Liver (tissue), 9 donors: Measurements from ENCODE around the gene HTR6. TPM values are rescaled to one million over a fixed set of nuclear protein-coding genes. Genes with fewer than 3 reads are reported as not detected.

Experiments
- DNase-seq: peaks from one replicate; pipeline ENCODE4 v3.0.0-alpha.2; 2017; ENCODE audit warnings: low spot score
- H3K27ac ChIP-seq, 2 donors: one replicate each; pipeline ENCODE4 v1.7.0; 2013; ENCODE audit warnings: inconsistent platforms in 2 of 2, low read length in 2 of 2, control low read depth in 1 of 2, low read depth in 1 of 2, mild to moderate bottlenecking in 1 of 2
- H3K27me3 ChIP-seq, 4 donors: one replicate each; pipeline versions ENCODE4 v1.6.1 to v1.7.0; 2013; ENCODE audit warnings: low read length in 3 of 4, inconsistent platforms in 1 of 4, mild to moderate bottlenecking in 1 of 4, moderate library complexity in 1 of 4; ENCODE audit not compliant: control insufficient read depth in 4 of 4, insufficient read depth in 4 of 4
- H3K36me3 ChIP-seq, 4 donors: one replicate each; pipeline versions ENCODE4 v1.6.1 to v1.7.0; 2013; ENCODE audit warnings: low read length in 3 of 4, mild to moderate bottlenecking in 3 of 4, low read depth in 1 of 4, moderate library complexity in 1 of 4; ENCODE audit not compliant: control insufficient read depth in 4 of 4, insufficient read depth in 3 of 4
- H3K4me1 ChIP-seq, 4 donors: one replicate each; pipeline versions ENCODE4 v1.6.1 to v1.7.0; 2013; ENCODE audit warnings: low read length in 3 of 4, mild to moderate bottlenecking in 3 of 4, moderate library complexity in 1 of 4; ENCODE audit not compliant: control insufficient read depth in 4 of 4, insufficient read depth in 4 of 4
- H3K4me3 ChIP-seq, 3 donors: one replicate each; pipeline versions ENCODE4 v1.6.1 to v1.7.0; 2013; ENCODE audit warnings: low read length in 3 of 3, control low read depth in 1 of 3, low read depth in 1 of 3, mild to moderate bottlenecking in 1 of 3
- H3K9ac ChIP-seq, 2 donors: one replicate each; pipeline ENCODE4 v1.7.0; 2013; ENCODE audit warnings: low read length in 2 of 2, mild to moderate bottlenecking in 2 of 2, moderate library complexity in 2 of 2, control low read depth in 1 of 2, low read depth in 1 of 2
- H3K9me3 ChIP-seq, 4 donors: one replicate each; pipeline versions ENCODE4 v1.6.1 to v1.7.0; 2013; ENCODE audit warnings: low read length in 3 of 4; ENCODE audit not compliant: control insufficient read depth in 4 of 4
- ATF3 ChIP-seq: IDR thresholded peaks from 2 replicates; pipeline ENCODE4 v1.6.1; 2016; ENCODE audit warnings: antibody characterized with exemption
- EGR1 ChIP-seq, 2 donors: IDR thresholded peaks; 2 replicates each; pipeline ENCODE4 v1.6.1; 2016 to 2018; ENCODE audit warnings: antibody characterized with exemption in 2 of 2, low read depth in 2 of 2
- FOXA1 ChIP-seq: IDR thresholded peaks from 2 replicates; pipeline ENCODE4 v1.6.1; 2016; ENCODE audit warnings: antibody characterized with exemption
- FOXA2 ChIP-seq: IDR thresholded peaks from 2 replicates; pipeline ENCODE4 v1.6.1; 2016; ENCODE audit warnings: antibody characterized with exemption
- GABPA ChIP-seq, 2 donors: IDR thresholded peaks in 1 of 2; conservative IDR thresholded peaks in 1 of 2; 2 replicates each; pipeline ENCODE4 v1.6.1; 2016; ENCODE audit warnings: antibody characterized with exemption in 2 of 2, mild to moderate bottlenecking in 1 of 2, moderate library complexity in 1 of 2
- HNF4A ChIP-seq, 2 donors: conservative IDR thresholded peaks; 2 replicates each; pipeline ENCODE4 v1.6.1; 2016; ENCODE audit warnings: antibody characterized with exemption in 2 of 2, mild to moderate bottlenecking in 2 of 2
- HNF4G ChIP-seq: IDR thresholded peaks from 2 replicates; pipeline ENCODE4 v1.6.1; 2016; ENCODE audit warnings: antibody characterized with exemption
- JUND ChIP-seq, 2 donors: IDR thresholded peaks; 2 replicates each; pipeline ENCODE4 v1.6.1; 2016; ENCODE audit warnings: antibody characterized with exemption in 2 of 2
- NR2F2 ChIP-seq: IDR thresholded peaks from 2 replicates; pipeline ENCODE4 v1.6.1; 2016; ENCODE audit warnings: antibody characterized with exemption
- RAD21 ChIP-seq, 2 donors: IDR thresholded peaks; 2 replicates each; pipeline ENCODE4 v1.6.1; 2016; ENCODE audit warnings: antibody characterized with exemption in 2 of 2, mild to moderate bottlenecking in 2 of 2
- REST ChIP-seq: IDR thresholded peaks from 2 replicates; pipeline ENCODE4 v1.6.1; 2016; ENCODE audit warnings: antibody characterized with exemption, mild to moderate bottlenecking
- RXRA ChIP-seq, 2 donors: IDR thresholded peaks; 2 replicates each; pipeline ENCODE4 v1.6.1; 2017 to 2018; ENCODE audit warnings: antibody characterized with exemption in 2 of 2, mild to moderate bottlenecking in 1 of 2
- SP1 ChIP-seq: IDR thresholded peaks from 2 replicates; pipeline ENCODE4 v1.6.1; 2018; ENCODE audit warnings: antibody characterized with exemption, mild to moderate bottlenecking
- TAF1 ChIP-seq: conservative IDR thresholded peaks from 2 replicates; pipeline ENCODE4 v1.6.1; 2016; ENCODE audit warnings: antibody characterized with exemption, mild to moderate bottlenecking
- YY1 ChIP-seq: IDR thresholded peaks from 2 replicates; pipeline ENCODE4 v1.6.1; 2016; ENCODE audit warnings: antibody characterized with exemption, mild to moderate bottlenecking
- ZBTB33 ChIP-seq: IDR thresholded peaks from 2 replicates; pipeline ENCODE4 v1.6.1; 2016; ENCODE audit warnings: antibody characterized with exemption
- WGBS: extraction: QIAGEN DNeasy Blood & Tissue Kit; methylation state at CpG from one replicate; pipeline ENCODE4 v1.1.7; 2013; 5-methylcytosine and 5-hydroxymethylcytosine counted together
- polyA plus RNA-seq, 2 donors: library from polyadenylated mRNA; stranded (reverse) in 1 of 2; unstranded in 1 of 2; fragments of 200-250 nt in 1 of 2; fragments of >200 nt in 1 of 2; fragmentation: Nextera tagmentation in 1 of 2; extraction: Ambion mirVana in 1 of 2; gene quantifications; one replicate each; pipeline versions ENCODE4 v1.2.1 to v1.2.3, GENCODE V29; 2013 to 2015
- total RNA-seq, 2 donors: library from RNA; depleted of rRNA; stranded (reverse); fragments of >200 nt; gene quantifications; one replicate each; pipeline ENCODE4 v1.2.3, GENCODE V29; 2014
- TF ChIP-seq, protein P1 (sequence below): fragments of 150-350 bp; IDR thresholded peaks from 2 replicates; pipeline ENCODE4 v1.5.1; 2017; ENCODE audit warnings: improper control_type of control experiment, low read depth, low read length; ENCODE audit not compliant: missing input control
- TF ChIP-seq, protein P2 (sequence below): IDR thresholded peaks from 2 replicates; pipeline ENCODE4 v1.6.1; 2016; ENCODE audit warnings: antibody characterized with exemption
- donor health status: healthy.
- donor health status: healthy.
- donor health status: healthy.
- donor health status: healthy.
- donor health status: healthy.

HTR6 gene
- total and polyA plus RNA-seq, 4 donors = not detected

- Histone ChIP-seq H3K36me3 (peaks cover 0 to 29% (median 6%) of the 10 kb centered on the region in 4 donors), H3K27ac (no peak overlapping the region), H3K4me1 (no peaks in the 10 kb centered on the region), H3K9me3 (peaks cover 0 to 2% (median 0%) of the 10 kb centered on the region in 4 donors), H3K27me3 (no peaks in the 10 kb centered on the region), H3K9ac (no peak overlapping the region), H3K4me3 (no peak overlapping the region)
- WGBS = 82% methylated on average over 5 of the region's 5 CpGs
- TF ChIP-seq ZBTB33 (no peak), FOXA1 (no peak), ATF3 (no peak), NR2F2 (no peak), REST (no peak), EGR1 (IDR thresholded peaks at IDR 0.05; ENCODE audit: low read depth in 2 of 2) (no peak), TAF1 (no peak), YY1 (no peak), GABPA (IDR thresholded peaks at IDR 0.05 in 1 of 2, conservative IDR thresholded peaks at IDR 0.05 in 1 of 2) (no peak), HNF4G (no peak), JUND (IDR thresholded peaks at IDR 0.05) (no peak), SP1 (no peak), FOXA2 (no peak), HNF4A (conservative IDR thresholded peaks at IDR 0.05) (no peak), RAD21 (IDR thresholded peaks at IDR 0.05) (no peak), RXRA (IDR thresholded peaks at IDR 0.05) (no peak)
- TF ChIP-seq, protein P1, sequence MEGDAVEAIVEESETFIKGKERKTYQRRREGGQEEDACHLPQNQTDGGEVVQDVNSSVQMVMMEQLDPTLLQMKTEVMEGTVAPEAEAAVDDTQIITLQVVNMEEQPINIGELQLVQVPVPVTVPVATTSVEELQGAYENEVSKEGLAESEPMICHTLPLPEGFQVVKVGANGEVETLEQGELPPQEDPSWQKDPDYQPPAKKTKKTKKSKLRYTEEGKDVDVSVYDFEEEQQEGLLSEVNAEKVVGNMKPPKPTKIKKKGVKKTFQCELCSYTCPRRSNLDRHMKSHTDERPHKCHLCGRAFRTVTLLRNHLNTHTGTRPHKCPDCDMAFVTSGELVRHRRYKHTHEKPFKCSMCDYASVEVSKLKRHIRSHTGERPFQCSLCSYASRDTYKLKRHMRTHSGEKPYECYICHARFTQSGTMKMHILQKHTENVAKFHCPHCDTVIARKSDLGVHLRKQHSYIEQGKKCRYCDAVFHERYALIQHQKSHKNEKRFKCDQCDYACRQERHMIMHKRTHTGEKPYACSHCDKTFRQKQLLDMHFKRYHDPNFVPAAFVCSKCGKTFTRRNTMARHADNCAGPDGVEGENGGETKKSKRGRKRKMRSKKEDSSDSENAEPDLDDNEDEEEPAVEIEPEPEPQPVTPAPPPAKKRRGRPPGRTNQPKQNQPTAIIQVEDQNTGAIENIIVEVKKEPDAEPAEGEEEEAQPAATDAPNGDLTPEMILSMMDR = no peak
- TF ChIP-seq, protein P2, sequence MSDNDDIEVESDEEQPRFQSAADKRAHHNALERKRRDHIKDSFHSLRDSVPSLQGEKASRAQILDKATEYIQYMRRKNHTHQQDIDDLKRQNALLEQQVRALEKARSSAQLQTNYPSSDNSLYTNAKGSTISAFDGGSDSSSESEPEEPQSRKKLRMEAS = no peak
- no peak for DNase-seq
These were observed 63.9 kb downstream of the HTR6 start for GRCh38 chr1:19728413-19729145.
